Esophagus muscularis mucosa (tissue), 4 donors: ENCODE data around the gene RAD9A. TPM values are rescaled to one million over a fixed set of nuclear protein-coding genes. Genes with fewer than 3 reads are reported as not detected.

ENCODE experiments used
- DNase-seq: peaks from one replicate; pipeline ENCODE4 v3.0.0-alpha.2; 2017; ENCODE audit errors: extremely low spot score
- H3K27ac ChIP-seq, 4 donors: fragments of 200-600 bp; sonication (generic); replicated peaks in 1 of 4; 1 replicate in 3 of 4; 2 replicates in 1 of 4; pipeline ENCODE4 v1.5.1; 2016 to 2019; ENCODE audit warnings: mild to moderate bottlenecking in 1 of 4
- H3K27me3 ChIP-seq, 4 donors: fragments of 200-600 bp; sonication (generic); one replicate each; pipeline versions ENCODE4 v1.5.1 to v1.6.0; 2016 to 2019
- H3K36me3 ChIP-seq, 4 donors: fragments of 200-600 bp; sonication (generic); one replicate each; pipeline ENCODE4 v1.5.1; 2016 to 2019
- H3K4me1 ChIP-seq, 4 donors: fragments of 200-600 bp; sonication (generic); one replicate each; pipeline ENCODE4 v1.5.1; 2016 to 2019
- H3K4me3 ChIP-seq, 4 donors: fragments of 200-600 bp; sonication (generic); 1 replicate in 2 of 4; 2 replicates in 2 of 4; pipeline ENCODE4 v1.5.1; 2016 to 2019; ENCODE audit warnings: mild to moderate bottlenecking in 4 of 4, moderate library complexity in 1 of 4
- H3K9me3 ChIP-seq, 4 donors: fragments of 200-600 bp; sonication (generic); 1 replicate in 3 of 4; 2 replicates in 1 of 4; pipeline ENCODE4 v1.5.1; 2016 to 2019
- EP300 ChIP-seq: sonication (generic); formaldehyde crosslinking; IDR thresholded peaks from one replicate; pipeline ENCODE4 v1.6.1; 2017; ENCODE audit warnings: antibody characterized with exemption
- POLR2A ChIP-seq: fragments of 450-650 bp; IDR thresholded peaks from one replicate; pipeline ENCODE4 v1.6.1; 2017; ENCODE audit warnings: antibody characterized with exemption, moderate library complexity, mild to moderate bottlenecking, low read depth
- POLR2AphosphoS5 ChIP-seq, 2 donors: sonication (generic); formaldehyde crosslinking; IDR thresholded peaks; one replicate each; pipeline ENCODE4 v1.6.1; 2017; ENCODE audit warnings: antibody characterized with exemption in 2 of 2
- WGBS: methylation state at CpG from one replicate; pipeline ENCODE4 v1.1.5; 2018; 5-methylcytosine and 5-hydroxymethylcytosine counted together
- intact Hi-C: fragments of 100-400 bp; cut with DNase I; formaldehyde crosslinking; loops from one replicate; pipeline ENCODE4 v1.15.1; 2023
- total RNA-seq, 4 donors: library from RNA; depleted of rRNA; stranded (reverse); fragments of >200 nt; gene quantifications; one replicate each; pipeline versions ENCODE4 v1.1.0 to v1.2.1, GENCODE V29; 2016
- TF ChIP-seq, protein P1 (sequence below), 3 experiments: fragments of 200-600 bp in 2 of 3; fragments of 450-650 bp in 1 of 3; sonication (generic) in 2 of 3; IDR thresholded peaks; one replicate each; pipeline ENCODE4 v1.5.1; 2017 to 2019; ENCODE audit warnings: antibody characterized with exemption in 3 of 3, mild to moderate bottlenecking in 2 of 3, moderate library complexity in 1 of 3

Gene RAD9A
- total RNA-seq, 4 donors from 2014 or later, result 10.7 to 16.7 (median 12.7) TPM

DNA sequence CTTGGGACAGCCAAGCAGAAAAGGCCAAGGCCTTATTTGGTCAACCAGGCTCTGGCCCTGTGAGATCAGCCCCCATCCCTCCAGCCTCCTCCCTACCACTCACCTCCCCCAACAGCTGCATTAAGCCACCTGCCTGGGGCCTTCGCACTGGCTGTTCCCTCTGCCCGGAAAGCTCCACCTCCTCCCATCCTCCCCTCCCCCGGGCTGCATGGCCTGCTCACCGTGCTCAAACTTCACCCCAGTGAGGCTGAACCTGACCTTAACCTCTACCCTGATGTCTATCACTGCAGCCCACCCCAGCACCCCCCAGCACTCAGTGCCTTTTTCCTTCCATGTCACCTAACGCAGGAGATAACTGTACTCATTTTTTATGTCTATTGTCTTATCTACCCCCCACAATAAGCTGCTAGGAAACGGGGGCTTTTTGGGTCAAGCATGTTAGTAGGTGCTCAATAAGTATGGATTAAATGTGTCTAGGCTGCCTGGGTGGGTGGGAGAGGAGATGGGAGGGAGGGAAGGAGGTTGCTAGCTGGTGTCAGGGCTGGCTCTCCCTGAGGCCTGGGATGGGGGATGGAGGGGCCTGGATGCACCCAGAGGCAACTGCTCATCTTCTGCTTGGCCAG lies 44.8 kb downstream of the RAD9A start:
- H3K27me3 ChIP-seq, result no peaks in the 10 kb centered on the region
- H3K36me3 ChIP-seq, result peaks cover 36 to 91% (median 85%) of the 10 kb centered on the region in 4 donors
- H3K4me3 ChIP-seq, result peak overlapping the region in 2 of 4 donors; percentile 10 to 42
- H3K9me3 ChIP-seq, result no peaks in the 10 kb centered on the region
- no peak for TF ChIP-seq EP300
- no peak for TF ChIP-seq POLR2AphosphoS5 (IDR thresholded peaks at IDR 0.05)
- no peak for TF ChIP-seq POLR2A
- TF ChIP-seq, protein P1, sequence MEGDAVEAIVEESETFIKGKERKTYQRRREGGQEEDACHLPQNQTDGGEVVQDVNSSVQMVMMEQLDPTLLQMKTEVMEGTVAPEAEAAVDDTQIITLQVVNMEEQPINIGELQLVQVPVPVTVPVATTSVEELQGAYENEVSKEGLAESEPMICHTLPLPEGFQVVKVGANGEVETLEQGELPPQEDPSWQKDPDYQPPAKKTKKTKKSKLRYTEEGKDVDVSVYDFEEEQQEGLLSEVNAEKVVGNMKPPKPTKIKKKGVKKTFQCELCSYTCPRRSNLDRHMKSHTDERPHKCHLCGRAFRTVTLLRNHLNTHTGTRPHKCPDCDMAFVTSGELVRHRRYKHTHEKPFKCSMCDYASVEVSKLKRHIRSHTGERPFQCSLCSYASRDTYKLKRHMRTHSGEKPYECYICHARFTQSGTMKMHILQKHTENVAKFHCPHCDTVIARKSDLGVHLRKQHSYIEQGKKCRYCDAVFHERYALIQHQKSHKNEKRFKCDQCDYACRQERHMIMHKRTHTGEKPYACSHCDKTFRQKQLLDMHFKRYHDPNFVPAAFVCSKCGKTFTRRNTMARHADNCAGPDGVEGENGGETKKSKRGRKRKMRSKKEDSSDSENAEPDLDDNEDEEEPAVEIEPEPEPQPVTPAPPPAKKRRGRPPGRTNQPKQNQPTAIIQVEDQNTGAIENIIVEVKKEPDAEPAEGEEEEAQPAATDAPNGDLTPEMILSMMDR (IDR thresholded peaks at IDR 0.05), result no peak
- peaks cover 18 to 54% (median 38%) of the 10 kb centered on the region in 4 donors for H3K4me1 ChIP-seq
- intact Hi-C loops, result no loop called here
- DNase-seq, result no peak
- peak overlapping the region; percentile 38 to 59 (median 42) for H3K27ac ChIP-seq
- WGBS, result 46% methylated on average over 6 of the region's 6 CpGs

DNA sequence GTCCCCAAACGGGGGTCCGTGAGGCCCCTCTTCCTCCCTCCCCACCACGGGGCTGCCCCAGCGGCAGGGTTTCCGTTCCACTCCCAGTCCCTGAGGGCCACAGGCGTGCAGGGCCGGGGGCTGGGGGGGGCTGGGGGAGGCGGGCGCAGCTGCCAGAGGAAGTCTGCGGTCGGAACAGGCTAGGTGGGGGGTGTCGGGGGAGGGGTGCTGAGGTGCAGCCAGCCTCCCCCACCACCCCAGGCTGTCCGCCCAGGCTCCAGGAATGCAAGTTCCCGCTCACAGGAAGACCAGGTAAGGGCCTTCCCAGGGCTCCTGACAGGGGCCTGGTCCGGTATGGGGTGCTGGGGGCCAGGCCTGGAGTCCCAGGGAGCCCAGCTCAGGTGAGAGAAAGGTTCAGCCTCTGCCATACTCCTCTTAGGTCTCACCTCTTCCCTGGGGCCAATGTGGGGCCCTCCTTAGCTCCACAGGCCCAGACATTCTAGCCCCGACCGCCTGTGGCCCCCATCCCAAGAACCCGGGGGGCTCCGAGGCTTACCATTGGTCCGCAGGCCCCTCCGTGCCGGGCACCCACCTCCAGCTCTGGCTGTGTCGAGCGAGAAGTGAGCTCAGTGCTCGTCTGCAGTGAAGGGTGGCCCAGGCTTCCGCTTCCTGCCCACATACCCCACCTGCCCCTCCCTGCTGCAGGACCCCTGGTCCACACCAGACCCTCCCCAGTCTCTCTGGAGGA lies 45.5 kb downstream of the RAD9A start, which contains the start of gene PTPRCAP:
Gene PTPRCAP (minus strand): TSS at position 601 of the 727 bp plus-strand sequence. CDS start 63 bp downstream, at position 538.
- TF ChIP-seq POLR2AphosphoS5 (IDR thresholded peaks at IDR 0.05) (no peak), POLR2A (no peak), EP300 (no peak)
- TF ChIP-seq, protein P1 (IDR thresholded peaks at IDR 0.05), result no peak
- peak within 1 kb of the TSS; percentile 38 to 59 (median 50) for H3K27ac ChIP-seq
- no peak for DNase-seq

DNA sequence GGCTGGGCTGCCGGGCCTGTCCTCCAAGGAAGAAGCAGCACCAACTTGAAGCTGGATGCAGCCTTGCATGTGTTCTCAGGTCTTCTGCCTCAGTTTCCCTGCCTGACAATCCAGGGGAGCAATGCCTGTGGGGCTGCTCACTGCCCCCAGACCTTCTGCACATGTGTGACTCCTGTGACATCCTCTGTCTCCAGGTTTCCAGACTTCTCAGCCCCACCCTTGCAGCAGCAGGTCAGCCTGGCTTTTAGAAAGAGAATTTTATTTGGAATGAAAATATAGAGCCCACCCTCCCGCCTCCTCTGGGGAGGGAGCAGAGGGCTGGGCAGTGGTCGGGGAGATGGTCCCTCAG lies 46.0 kb downstream of the RAD9A start:
- no peak for TF ChIP-seq POLR2AphosphoS5 (IDR thresholded peaks at IDR 0.05)
- no peak for TF ChIP-seq POLR2A
- no peak for TF ChIP-seq EP300
- TF ChIP-seq, protein P1 (IDR thresholded peaks at IDR 0.05), result no peak
- Histone ChIP-seq H3K36me3 (peaks cover 31 to 87% (median 78%) of the 10 kb centered on the region in 4 donors), H3K4me1 (peaks cover 24 to 66% (median 49%) of the 10 kb centered on the region in 4 donors), H3K9me3 (no peaks in the 10 kb centered on the region), H3K27me3 (no peaks in the 10 kb centered on the region), H3K4me3 (peak overlapping the region in 3 of 4 donors; percentile 1 to 42 (median 10)), H3K27ac (peak overlapping the region in 1 of 4 donors; percentile 18)
- intact Hi-C loops, result no loop called here
- no peak for DNase-seq
- 100% methylated on average over 1 of the region's 3 CpGs for WGBS

More for the DNA sequence above, 45.5 kb downstream of the RAD9A start, which contains the start of gene PTPRCAP:
- H3K9me3 ChIP-seq, result no peaks in the 10 kb centered on the region
- 71% methylated on average over 14 of the region's 26 CpGs for WGBS
- intact Hi-C loops, result no loop called here
- peaks cover 19 to 61% (median 43%) of the 10 kb centered on the region in 4 donors for H3K4me1 ChIP-seq
- H3K27me3 ChIP-seq, result no peaks in the 10 kb centered on the region
- peaks cover 35 to 91% (median 83%) of the 10 kb centered on the region in 4 donors for H3K36me3 ChIP-seq
- H3K4me3 ChIP-seq, result peak within 1 kb of the TSS in 3 of 4 donors; percentile 1 to 42 (median 10)

DNA sequence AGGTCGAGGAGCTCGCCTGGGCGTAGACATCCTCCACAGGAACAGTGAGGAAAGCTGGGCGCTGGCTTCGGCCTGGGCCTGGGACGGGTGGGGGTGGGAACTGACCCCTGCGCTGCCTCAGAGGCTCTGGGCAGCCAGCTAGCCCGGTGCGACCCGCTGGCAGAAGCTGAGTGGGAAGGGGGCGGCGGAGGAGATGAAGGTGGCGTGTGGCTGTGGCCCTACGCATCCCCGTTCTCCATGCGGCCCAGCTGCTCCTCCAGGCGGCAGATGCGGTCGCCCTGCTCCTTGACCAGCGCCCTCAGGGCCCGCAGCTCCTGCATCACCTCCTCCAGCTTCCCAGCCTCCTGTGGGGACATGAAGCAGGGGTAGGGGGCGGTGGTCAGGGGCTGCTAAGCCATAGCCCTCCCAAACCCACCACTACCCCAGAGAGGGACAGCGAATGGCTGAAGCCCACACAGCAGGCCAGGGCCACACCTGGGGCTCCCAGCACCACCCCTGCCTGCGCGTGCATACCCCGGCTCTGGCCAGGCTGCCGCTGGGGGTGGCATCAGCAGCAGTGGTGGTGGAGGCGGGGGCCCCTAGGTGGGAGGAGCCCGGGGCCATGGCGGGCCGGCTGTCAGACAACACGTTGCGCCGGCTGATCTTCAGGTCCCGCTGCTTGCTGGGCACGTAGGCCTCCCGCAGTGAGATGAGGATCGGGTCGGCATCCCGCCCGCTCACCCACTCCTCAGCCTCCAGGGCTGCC lies 46.5 kb downstream of the RAD9A start:
- peaks cover 24 to 70% (median 51%) of the 10 kb centered on the region in 4 donors for H3K4me1 ChIP-seq
- intact Hi-C loops, result no loop called here
- peak overlapping the region in 3 of 4 donors; percentile 45 to 59 (median 57) for H3K27ac ChIP-seq
- DNase-seq, result no peak
- H3K27me3 ChIP-seq, result no peaks in the 10 kb centered on the region
- H3K36me3 ChIP-seq, result peaks cover 25 to 81% (median 73%) of the 10 kb centered on the region in 4 donors
- no peak for TF ChIP-seq POLR2A
- TF ChIP-seq EP300, result no peak
- TF ChIP-seq, protein P1 (IDR thresholded peaks at IDR 0.05), result no peak
- TF ChIP-seq POLR2AphosphoS5 (IDR thresholded peaks at IDR 0.05), result no peak
- H3K9me3 ChIP-seq, result no peaks in the 10 kb centered on the region
- peak overlapping the region in 2 of 4 donors; percentile 10 to 42 for H3K4me3 ChIP-seq
- WGBS, result 87% methylated on average over 6 of the region's 41 CpGs
